Sigmoid colon (tissue), 7 donors: ENCODE measurements around the gene EPYC. TPM values are rescaled to one million over a fixed set of nuclear protein-coding genes. Genes with fewer than 3 reads are reported as not detected.

ENCODE experiments used
- DNase-seq: peaks from one replicate; pipeline ENCODE4 v3.0.0-alpha.2; 2019
- H3K27ac ChIP-seq, 4 donors: fragments of 200-600 bp; sonication (generic); one replicate each; pipeline ENCODE4 v1.5.1; 2016 to 2019; ENCODE audit warnings: mild to moderate bottlenecking in 1 of 4
- H3K27me3 ChIP-seq, 3 donors: fragments of 200-600 bp; sonication (generic); one replicate each; pipeline ENCODE4 v1.5.1; 2019; ENCODE audit warnings: mild to moderate bottlenecking in 1 of 3
- H3K36me3 ChIP-seq, 4 donors: fragments of 200-600 bp; sonication (generic); one replicate each; pipeline ENCODE4 v1.5.1; 2016 to 2019
- H3K4me1 ChIP-seq, 4 donors: fragments of 200-600 bp; sonication (generic); one replicate each; pipeline ENCODE4 v1.5.1; 2017 to 2019
- H3K4me3 ChIP-seq, 4 donors: fragments of 200-600 bp; sonication (generic); one replicate each; pipeline ENCODE4 v1.5.1; 2017 to 2019; ENCODE audit warnings: mild to moderate bottlenecking in 2 of 4, moderate library complexity in 1 of 4
- H3K9me3 ChIP-seq, 4 donors: fragments of 200-600 bp in 3 of 4; sonication (generic) in 3 of 4; one replicate each; pipeline versions ENCODE4 v1.5.1 to v1.6.1; 2013 to 2019
- EP300 ChIP-seq, 4 donors: sonication (generic); formaldehyde crosslinking; IDR thresholded peaks; one replicate each; pipeline ENCODE4 v1.6.1; 2017; ENCODE audit warnings: antibody characterized with exemption in 4 of 4
- POLR2A ChIP-seq, 2 donors: fragments of 450-650 bp; IDR thresholded peaks; one replicate each; pipeline ENCODE4 v1.6.1; 2016; ENCODE audit warnings: antibody characterized with exemption in 2 of 2, mild to moderate bottlenecking in 2 of 2, moderate library complexity in 2 of 2
- POLR2AphosphoS5 ChIP-seq, 4 donors: sonication (generic); formaldehyde crosslinking; IDR thresholded peaks; one replicate each; pipeline ENCODE4 v1.6.1; 2017; ENCODE audit warnings: antibody characterized with exemption in 4 of 4
- WGBS, 2 donors: extraction: QIAGEN DNeasy Blood & Tissue Kit; methylation state at CpG; one replicate each; pipeline ENCODE4 v1.1.7; 2013; 5-methylcytosine and 5-hydroxymethylcytosine counted together
- intact Hi-C: fragments of 100-400 bp; cut with DNase I; formaldehyde crosslinking; loops from one replicate; pipeline ENCODE4 v1.15.1; 2023
- polyA plus RNA-seq, 3 donors: library from polyadenylated mRNA; stranded (reverse); fragments of 200-250 nt; gene quantifications; one replicate each; pipeline ENCODE4 v1.2.3, GENCODE V29; 2013
- total RNA-seq, 4 donors: library from RNA; depleted of rRNA; stranded (reverse); fragments of >200 nt; gene quantifications; one replicate each; pipeline ENCODE4 v1.1.0, GENCODE V29; 2016
- TF ChIP-seq, protein P1 (sequence below), 4 experiments: fragments of 450-650 bp in 3 of 4; fragments of 200-600 bp in 1 of 4; IDR thresholded peaks; one replicate each; pipeline ENCODE4 v1.5.1; 2016 to 2019; ENCODE audit warnings: antibody characterized with exemption in 4 of 4, mild to moderate bottlenecking in 3 of 4, moderate library complexity in 2 of 4
- donor health status: healthy with polysubstance abuse.
- donor health status: Bipolar disorder and iron deficiency.
- donor health status: healthy.

EPYC gene
- total and polyA plus RNA-seq, 7 donors: 0.09 TPM; not detected in 6

DNA sequence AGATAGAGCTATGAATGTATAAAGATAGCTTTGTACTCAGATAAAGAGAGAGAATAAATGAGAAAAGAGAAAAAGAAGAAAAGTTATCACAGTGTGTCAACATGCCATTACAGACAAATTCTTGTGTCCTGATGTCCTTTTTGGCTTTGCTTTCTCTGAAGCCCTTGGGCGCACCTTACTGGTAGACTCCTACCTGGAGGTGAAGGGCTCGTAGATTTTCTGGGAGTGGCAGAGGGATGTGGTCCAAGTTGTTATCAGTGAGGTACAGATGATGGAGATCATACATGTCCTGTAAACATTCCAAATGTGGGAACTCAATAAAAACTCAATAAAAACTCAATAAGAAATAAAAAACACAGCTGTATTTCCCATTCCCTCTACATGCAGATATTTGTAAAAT is 34.9 kb downstream of the EPYC start:
- Histone ChIP-seq H3K4me3 (no peak overlapping the region), H3K27me3 (no peaks in the 10 kb centered on the region), H3K36me3 (no peaks in the 10 kb centered on the region), H3K27ac (no peak overlapping the region), H3K9me3 (no peaks in the 10 kb centered on the region), H3K4me1 (peaks cover 0 to 7% (median 0%) of the 10 kb centered on the region in 4 donors)
- intact Hi-C loops: no loop called here
- TF ChIP-seq, protein P1, sequence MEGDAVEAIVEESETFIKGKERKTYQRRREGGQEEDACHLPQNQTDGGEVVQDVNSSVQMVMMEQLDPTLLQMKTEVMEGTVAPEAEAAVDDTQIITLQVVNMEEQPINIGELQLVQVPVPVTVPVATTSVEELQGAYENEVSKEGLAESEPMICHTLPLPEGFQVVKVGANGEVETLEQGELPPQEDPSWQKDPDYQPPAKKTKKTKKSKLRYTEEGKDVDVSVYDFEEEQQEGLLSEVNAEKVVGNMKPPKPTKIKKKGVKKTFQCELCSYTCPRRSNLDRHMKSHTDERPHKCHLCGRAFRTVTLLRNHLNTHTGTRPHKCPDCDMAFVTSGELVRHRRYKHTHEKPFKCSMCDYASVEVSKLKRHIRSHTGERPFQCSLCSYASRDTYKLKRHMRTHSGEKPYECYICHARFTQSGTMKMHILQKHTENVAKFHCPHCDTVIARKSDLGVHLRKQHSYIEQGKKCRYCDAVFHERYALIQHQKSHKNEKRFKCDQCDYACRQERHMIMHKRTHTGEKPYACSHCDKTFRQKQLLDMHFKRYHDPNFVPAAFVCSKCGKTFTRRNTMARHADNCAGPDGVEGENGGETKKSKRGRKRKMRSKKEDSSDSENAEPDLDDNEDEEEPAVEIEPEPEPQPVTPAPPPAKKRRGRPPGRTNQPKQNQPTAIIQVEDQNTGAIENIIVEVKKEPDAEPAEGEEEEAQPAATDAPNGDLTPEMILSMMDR (IDR thresholded peaks at IDR 0.05): no peak
- TF ChIP-seq POLR2AphosphoS5 (IDR thresholded peaks at IDR 0.05) (no peak), POLR2A (IDR thresholded peaks at IDR 0.05) (no peak), EP300 (IDR thresholded peaks at IDR 0.05) (no peak)
- 46 to 81% methylated on average over 2 of the region's 2 CpGs for WGBS, 2 donors
- DNase-seq: no peak

DNA sequence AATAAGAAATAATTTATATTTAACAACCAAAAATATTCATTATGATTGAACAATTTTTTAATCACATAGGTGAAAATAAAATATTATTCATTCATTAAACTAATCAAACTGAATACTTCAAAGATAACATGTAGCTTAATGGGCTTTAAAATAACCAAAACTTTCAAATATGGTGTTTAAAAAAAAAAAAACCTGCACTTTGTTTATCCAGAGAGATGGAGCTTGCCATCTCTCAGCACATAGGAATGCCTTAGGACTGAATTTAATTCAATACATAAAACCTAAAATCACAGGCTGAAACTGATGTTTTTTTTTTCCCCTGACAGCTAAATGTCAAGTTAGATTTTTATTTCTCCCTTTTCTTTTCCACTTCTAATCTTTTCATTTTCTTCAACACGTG is 35.4 kb downstream of the EPYC start:
- TF ChIP-seq EP300 (IDR thresholded peaks at IDR 0.05) (no peak), POLR2A (IDR thresholded peaks at IDR 0.05) (no peak), POLR2AphosphoS5 (IDR thresholded peaks at IDR 0.05) (no peak)
- TF ChIP-seq, protein P1 (IDR thresholded peaks at IDR 0.05): no peak
- H3K9me3 ChIP-seq: no peaks in the 10 kb centered on the region
- no peak overlapping the region for H3K4me3 ChIP-seq
- H3K36me3 ChIP-seq: no peaks in the 10 kb centered on the region
- H3K4me1 ChIP-seq: peaks cover 0 to 7% (median 0%) of the 10 kb centered on the region in 4 donors
- 0 to 47% methylated on average over 1 of the region's 1 CpG for WGBS, 2 donors
- intact Hi-C loops: no loop called here
- H3K27me3 ChIP-seq: no peaks in the 10 kb centered on the region
- H3K27ac ChIP-seq: no peak overlapping the region
- no peak for DNase-seq

DNA sequence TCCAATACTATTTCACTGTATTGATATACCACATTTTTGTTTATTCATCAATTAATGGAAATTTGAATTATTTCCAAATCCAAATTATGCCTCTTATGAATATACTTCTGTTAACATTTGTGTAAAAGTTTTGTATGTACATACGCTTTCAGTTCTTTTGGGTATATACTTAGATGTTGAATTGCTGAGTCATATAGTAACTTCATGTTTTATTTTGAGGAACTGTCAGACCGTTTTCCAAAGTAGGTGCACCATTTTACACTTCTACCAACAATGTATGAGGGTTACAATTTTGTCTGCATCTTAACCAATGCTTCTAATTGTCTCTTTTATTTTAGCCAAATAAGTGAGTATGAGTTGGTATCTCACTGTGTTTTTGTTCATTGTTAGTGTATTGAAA is 39.6 kb downstream of the EPYC start:
- H3K36me3 ChIP-seq: no peaks in the 10 kb centered on the region
- intact Hi-C loops: no loop called here
- no peak for DNase-seq
- no peak overlapping the region for H3K4me3 ChIP-seq
- TF ChIP-seq EP300 (IDR thresholded peaks at IDR 0.05) (no peak), POLR2A (IDR thresholded peaks at IDR 0.05) (no peak), POLR2AphosphoS5 (IDR thresholded peaks at IDR 0.05) (no peak)
- TF ChIP-seq, protein P1 (IDR thresholded peaks at IDR 0.05): no peak
- H3K27ac ChIP-seq: no peak overlapping the region
- no peaks in the 10 kb centered on the region for H3K9me3 ChIP-seq
- no peaks in the 10 kb centered on the region for H3K4me1 ChIP-seq
- WGBS, 2 donors: 69 to 78% methylated on average over 2 of the region's 2 CpGs
- H3K27me3 ChIP-seq: no peaks in the 10 kb centered on the region

DNA sequence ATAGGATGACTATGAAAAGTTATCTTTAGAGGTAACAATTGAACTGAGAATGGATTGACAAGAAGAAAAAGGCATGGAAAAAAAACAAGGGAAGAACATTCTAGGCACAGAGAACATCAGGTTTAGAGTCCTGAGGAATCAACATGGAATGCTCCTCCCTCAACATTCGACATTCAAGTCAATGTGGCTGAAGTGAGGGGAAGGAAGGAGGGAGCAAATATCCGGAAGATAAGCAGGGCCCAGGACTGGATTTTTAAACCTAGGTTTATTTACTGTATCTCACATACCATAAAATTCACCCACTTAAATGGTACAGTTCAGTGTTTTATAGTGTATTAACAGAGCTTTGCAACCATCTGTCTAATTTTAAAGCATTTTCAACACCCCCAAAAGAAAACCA is 40.2 kb downstream of the EPYC start:
- H3K27ac ChIP-seq: no peak overlapping the region
- intact Hi-C loops: no loop called here
- 17 to 64% methylated on average over 2 of the region's 2 CpGs for WGBS, 2 donors

More for the DNA sequence above, 40.2 kb downstream of the EPYC start:
- DNase-seq: no peak
- H3K36me3 ChIP-seq: no peaks in the 10 kb centered on the region
- H3K4me3 ChIP-seq: no peak overlapping the region
- H3K9me3 ChIP-seq: no peaks in the 10 kb centered on the region
- no peaks in the 10 kb centered on the region for H3K27me3 ChIP-seq
- no peaks in the 10 kb centered on the region for H3K4me1 ChIP-seq
- TF ChIP-seq, protein P1 (IDR thresholded peaks at IDR 0.05): no peak
- TF ChIP-seq EP300 (IDR thresholded peaks at IDR 0.05) (no peak), POLR2AphosphoS5 (IDR thresholded peaks at IDR 0.05) (no peak), POLR2A (IDR thresholded peaks at IDR 0.05) (no peak)
